GM19463 (cell line): ENCODE measurements around the gene TMEM41B.
A peak's percentile ranks its signal among the peaks of the same experiment; 100 is the strongest.
"Not testable (repeated sequence)": the region's sequence is repeated elsewhere in the genome, so short reads cannot be mapped to it uniquely, and the experiment has no call there.

ENCODE experiments used
- ATAC-seq: cut with Tn5 transposase; IDR thresholded peaks from one replicate; pipeline ENCODE4 v1.9.1; 2021; ENCODE audit warnings: mild to moderate bottlenecking, moderate library complexity; ENCODE audit not compliant: unreplicated experiment

Gene TMEM41B

GRCh38 chr11:9263840-9264315, 50.5 kb downstream of the TMEM41B start:
- ATAC-seq: peak; percentile 64

- not testable (repeated sequence) for ATAC-seq
Measured at GRCh38 chr11:9260838-9261146, 53.6 kb downstream of the TMEM41B start.

- no peak for ATAC-seq
Measured at GRCh38 chr11:9259981-9260837, 54.2 kb downstream of the TMEM41B start.

- ATAC-seq: not testable (repeated sequence)
Measured at GRCh38 chr11:9258279-9258678, 56.1 kb downstream of the TMEM41B start.

GRCh38 chr11:9254416-9254815, 60.0 kb downstream of the TMEM41B start:
- no peak for ATAC-seq

GRCh38 chr11:9253086-9253485, 61.3 kb downstream of the TMEM41B start:
- no peak for ATAC-seq

GRCh38 chr11:9251311-9251710, 63.1 kb downstream of the TMEM41B start:
- ATAC-seq: no peak

- ATAC-seq: peak; percentile 65
Measured at GRCh38 chr11:9250139-9250582, 64.2 kb downstream of the TMEM41B start.

- ATAC-seq: no peak
Measured at GRCh38 chr11:9249252-9249651, 65.1 kb downstream of the TMEM41B start.

- ATAC-seq: no peak
Measured at GRCh38 chr11:9247863-9248262, 66.5 kb downstream of the TMEM41B start.

GRCh38 chr11:9236242-9236641, 78.2 kb downstream of the TMEM41B start:
- ATAC-seq: not testable (repeated sequence)

GRCh38 chr11:9232482-9232881, 81.9 kb downstream of the TMEM41B start:
- no peak for ATAC-seq

- ATAC-seq: no peak
Measured at GRCh38 chr11:9231848-9232177, 82.6 kb downstream of the TMEM41B start.
